ENCODE results near the gene CEBPB.

DNA sequence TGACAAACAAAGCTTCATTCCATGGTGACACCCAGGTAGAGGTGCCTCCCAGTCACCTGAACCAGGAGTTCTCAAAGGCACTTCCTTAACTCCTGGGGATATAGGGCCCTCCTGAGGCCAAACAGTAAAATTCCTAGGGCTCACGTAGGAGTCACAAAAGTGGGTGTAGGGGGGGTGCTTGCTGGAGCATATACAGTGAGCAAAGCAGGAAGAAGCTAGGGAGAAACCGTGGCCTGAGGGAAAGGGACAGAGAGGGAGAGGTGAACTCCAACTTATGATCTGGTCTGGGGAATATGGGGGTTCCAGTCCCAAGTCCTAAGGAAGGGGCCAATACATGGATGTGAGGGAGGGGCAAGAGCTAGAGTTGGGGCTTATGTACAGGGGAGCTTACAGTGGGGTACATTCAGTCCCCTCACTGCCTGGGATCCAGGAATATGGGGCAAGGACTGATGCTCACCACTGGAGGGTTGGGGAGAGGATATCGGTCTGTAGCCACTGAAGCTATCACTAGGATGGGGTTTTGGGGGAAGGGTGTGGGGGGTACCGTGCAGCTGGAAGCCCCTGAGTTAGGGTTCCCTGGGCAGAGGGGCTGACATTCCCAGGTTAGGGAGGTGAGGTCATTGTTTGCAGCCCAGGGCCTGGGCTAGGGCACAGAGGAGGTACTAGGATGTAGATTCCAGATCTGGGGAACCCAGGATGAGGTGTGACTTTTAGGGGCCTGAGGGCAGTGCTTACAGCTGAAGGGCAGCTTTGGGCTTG, 38.1 kb upstream of the CEBPB start:
- TF ChIP-seq CTCF (conservative IDR thresholded peaks at IDR 0.05): no peak
- no peak for TF ChIP-seq ZFX (IDR thresholded peaks at IDR 0.05)
